ENCODE data around the gene CTSE. TPM values are rescaled to one million over a fixed set of nuclear protein-coding genes. Genes with fewer than 3 reads are reported as not detected.
A peak's percentile ranks its signal among the peaks of the same experiment; 100 is the strongest.

CTSE gene
- total RNA-seq, 1 experiment from 2014 or later, result not detected

GRCh38 chr1:205991237-205991636, 32.5 kb downstream of the CTSE start:
- no peak for DNase-seq (ENCODE audit: low spot score)

DNA sequence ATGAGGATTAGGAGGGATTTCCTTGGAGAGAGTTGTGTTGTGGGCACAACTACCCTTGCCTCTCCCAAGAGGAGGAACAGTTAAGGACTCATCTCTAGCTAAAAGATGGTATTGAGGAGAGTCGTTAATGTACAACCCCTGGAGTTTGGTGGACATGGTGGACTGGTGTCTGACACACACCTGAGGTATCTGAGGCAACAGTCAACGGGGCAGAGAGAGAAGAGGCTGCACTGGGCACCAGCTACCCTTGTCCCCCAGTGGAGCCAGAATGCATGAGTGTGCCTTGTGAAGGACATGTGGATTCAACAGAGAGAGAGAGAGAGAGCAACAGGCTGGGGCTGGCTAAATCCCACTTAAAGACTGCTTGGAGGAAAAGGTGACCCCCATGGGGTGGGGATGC, 33.5 kb downstream of the CTSE start:
- no peak for DNase-seq (ENCODE audit: low spot score)

GRCh38 chr1:205989786-205990185, 33.9 kb downstream of the CTSE start:
- DNase-seq (ENCODE audit: low spot score), result no peak

DNA sequence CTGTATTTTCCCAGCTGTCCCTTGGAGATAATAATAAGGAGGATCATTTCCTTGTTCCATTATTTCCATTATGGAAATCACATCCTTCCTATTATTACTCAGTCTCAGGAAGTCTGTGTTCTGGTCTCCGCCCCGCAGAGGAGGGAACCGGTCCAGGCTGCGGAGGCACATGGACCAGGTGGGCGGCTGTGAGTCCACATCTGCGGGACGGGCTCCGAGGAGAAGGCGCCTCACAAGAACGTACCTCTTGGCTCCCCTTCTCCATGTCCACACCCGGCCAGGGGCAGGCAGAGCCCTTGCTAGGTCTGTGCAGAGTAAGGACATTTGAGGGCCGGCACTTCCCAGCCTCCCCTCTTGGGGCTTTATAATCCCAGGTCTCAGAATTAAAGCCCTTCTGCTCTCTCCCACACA, 35.1 kb downstream of the CTSE start:
- DNase-seq (ENCODE audit: low spot score), result no peak

GRCh38 chr1:205986861-205987260, 36.8 kb downstream of the CTSE start:
- no peak for DNase-seq (ENCODE audit: low spot score)

DNA sequence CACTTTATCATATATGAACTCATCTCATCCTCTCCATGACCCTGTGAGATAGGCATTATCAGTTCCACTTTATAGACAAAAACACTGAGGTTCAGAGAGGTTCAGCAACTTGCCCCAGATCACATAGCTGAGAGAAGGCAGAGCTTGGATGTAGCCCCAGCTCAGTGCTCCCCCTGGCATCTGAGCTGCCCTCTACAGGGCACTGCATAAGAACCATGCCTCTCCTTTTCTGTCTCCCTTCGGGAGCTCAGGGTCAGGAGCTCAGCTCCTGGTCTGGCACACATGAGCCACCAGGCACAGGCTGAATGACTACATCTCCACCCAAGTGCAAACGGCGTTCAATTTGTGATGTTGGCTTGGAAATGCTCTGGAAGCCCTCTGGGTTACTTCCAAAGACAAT, 37.4 kb downstream of the CTSE start:
- no peak for DNase-seq (ENCODE audit: low spot score)

DNA sequence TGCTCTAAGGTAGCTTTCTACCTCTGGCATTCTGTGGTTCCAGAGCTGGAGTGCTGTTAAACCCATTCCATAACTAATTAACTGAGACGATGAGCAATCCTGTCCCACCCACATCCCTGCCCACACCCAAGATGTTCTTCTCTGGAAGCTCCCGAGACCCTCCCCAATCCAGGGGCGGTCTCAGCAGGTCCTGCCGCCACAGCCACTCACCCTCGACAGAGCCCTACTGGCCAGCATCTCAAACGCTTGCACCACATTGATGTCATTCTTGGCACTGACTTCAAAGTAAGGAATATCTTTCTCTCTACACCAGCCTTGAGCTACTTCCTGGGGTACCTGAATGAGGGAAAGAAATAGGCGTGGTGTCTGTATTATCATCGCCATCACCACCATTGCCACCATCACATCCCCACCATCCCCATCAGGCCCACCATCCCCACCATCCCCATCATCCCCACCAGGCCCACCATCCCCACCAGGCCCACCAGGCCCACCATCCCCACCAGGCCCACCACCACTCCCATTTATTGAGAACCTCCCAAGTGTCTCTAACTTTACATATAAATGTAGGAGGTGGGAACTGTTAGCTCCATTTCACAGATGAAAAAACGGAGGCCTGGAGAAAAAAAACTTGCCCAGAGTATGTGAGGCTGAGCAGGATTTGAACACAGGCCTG, 38.2 kb downstream of the CTSE start:
- DNase-seq (ENCODE audit: low spot score), result no peak

DNA sequence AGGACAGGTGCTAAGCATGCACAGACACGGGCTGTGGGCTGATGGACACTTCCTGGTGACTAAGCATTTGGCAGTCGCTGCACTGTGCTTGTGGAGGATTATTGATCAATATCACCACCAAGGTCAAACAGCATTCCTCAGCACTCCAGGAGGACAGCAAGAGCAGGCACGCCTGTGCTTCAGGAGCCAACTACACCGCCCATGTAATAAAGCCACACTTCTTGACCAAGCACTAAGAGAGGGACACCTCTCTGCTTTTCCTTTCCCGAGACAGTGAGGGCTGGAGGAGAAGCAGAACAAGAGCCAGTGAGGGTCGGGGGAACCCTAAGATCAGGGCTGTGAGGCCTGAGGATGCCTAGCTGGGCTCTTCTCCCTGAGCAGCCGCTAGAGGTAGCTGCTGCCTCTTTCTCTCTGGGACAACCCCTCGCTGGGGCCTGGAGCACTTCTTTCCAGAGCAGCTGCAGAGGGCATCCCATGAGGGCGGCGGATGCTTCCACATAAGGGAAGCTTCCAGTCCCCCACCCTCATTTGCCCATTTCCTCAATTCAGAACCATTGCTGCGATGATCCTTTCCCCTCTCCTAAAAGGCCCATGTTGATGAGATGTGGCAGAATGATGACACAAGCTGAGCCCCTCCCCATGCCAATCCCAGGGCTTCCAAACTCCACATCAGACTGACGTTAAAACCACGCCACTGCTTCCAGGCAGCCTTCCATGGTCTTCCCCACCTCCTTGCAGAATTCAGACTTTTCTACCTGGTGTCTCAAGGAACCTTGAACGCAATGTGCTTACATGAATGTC, 39.6 kb downstream of the CTSE start:
- DNase-seq (ENCODE audit: low spot score), result peak; percentile 30

- no peak for DNase-seq (ENCODE audit: low spot score)
Observed at GRCh38 chr1:205981257-205981656, 42.4 kb downstream of the CTSE start.

GRCh38 chr1:205980237-205980870, 43.3 kb downstream of the CTSE start:
- DNase-seq (ENCODE audit: low spot score), result no peak

GRCh38 chr1:205979301-205979700, 44.4 kb downstream of the CTSE start:
- DNase-seq (ENCODE audit: low spot score), result no peak

GRCh38 chr1:205978676-205979075, 45.0 kb downstream of the CTSE start:
- no peak for DNase-seq (ENCODE audit: low spot score)

DNA sequence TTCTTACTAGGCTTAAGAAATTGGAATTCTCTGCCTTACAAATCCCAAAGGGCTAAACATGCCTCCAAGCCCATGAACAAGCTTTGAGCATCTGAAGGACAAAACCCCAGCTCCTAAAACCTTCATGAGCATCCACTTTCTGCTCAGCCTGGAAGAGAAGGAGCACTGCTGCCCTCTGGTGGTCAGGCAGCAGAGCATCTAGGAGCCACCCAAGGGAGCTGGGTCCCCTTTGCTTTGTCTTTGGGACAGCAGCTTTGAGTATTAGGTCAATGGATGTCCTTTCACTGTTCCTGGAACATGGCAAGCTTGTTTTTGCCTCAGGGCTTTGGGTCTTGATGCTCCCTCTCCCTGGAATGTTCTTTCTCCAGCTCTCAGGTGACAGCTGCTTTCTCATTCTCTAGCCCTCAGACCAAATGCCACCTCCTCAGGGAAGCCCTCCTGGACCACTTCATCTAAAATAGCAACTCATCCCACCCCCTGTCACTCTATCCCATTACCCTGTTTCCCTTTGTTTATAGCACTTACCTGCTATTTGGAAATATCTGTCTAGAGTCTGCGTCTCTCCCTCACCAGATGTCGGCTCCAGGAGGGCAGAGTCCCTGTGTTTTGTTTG, 46.2 kb downstream of the CTSE start:
- DNase-seq (ENCODE audit: low spot score), result peak; percentile 74

DNA sequence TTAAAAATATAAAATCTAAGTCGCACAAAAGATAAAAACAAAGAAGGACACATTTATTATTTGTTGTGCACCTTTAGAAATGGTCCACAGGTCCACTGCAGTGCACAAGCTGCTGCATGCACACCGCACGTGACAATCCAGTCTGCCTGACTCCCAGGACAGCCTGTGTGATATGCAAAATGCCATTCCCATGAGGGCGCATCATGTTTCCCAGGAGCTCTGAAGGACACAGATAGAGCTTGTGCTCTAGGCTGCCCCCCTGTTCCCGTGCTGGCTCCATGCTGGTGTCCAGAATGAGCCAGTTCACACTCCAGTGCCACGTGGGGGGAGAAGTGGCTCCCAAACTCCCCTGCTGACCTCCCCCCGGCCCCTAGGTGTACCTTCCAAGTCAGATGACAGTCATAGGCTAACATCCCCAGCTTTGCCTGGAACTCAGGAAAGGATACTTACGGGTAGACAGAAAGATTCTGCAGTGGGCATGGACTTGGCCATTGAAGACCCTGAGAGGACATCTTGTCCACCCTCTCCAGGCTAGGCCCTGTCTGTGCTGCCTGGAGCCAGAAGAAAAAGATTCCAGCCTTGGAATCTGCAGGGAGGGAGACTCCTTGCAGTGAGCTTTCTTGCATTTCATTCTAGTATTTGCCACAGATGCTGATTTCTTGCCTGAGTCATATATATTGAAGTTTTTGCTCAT, 46.8 kb downstream of the CTSE start:
- no peak for DNase-seq (ENCODE audit: low spot score)

DNA sequence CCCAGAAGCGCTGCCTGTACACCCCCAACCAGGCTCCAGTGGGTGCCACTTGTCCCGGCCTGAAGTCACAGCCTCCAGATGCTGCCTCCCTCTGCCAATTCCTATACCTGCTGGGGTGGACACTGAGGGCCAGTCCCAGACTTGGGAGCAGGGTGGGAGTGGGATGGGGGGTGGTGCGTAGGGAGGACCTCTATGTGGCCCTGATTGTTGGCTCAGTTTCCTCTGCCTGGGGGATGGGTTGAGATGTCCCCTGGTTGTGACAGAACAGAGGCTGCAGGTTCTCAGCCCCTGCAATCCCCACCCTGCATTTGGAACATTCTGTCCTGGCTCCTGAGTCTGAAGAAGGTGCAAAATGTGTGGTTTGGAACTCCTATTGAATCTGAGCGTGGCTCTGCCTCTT, 47.7 kb downstream of the CTSE start:
- DNase-seq (ENCODE audit: low spot score), result no peak

GRCh38 chr1:205975387-205975998, 48.2 kb downstream of the CTSE start:
- DNase-seq (ENCODE audit: low spot score), result no peak

GRCh38 chr1:205974712-205975111, 49.0 kb downstream of the CTSE start:
- no peak for DNase-seq (ENCODE audit: low spot score)

DNA sequence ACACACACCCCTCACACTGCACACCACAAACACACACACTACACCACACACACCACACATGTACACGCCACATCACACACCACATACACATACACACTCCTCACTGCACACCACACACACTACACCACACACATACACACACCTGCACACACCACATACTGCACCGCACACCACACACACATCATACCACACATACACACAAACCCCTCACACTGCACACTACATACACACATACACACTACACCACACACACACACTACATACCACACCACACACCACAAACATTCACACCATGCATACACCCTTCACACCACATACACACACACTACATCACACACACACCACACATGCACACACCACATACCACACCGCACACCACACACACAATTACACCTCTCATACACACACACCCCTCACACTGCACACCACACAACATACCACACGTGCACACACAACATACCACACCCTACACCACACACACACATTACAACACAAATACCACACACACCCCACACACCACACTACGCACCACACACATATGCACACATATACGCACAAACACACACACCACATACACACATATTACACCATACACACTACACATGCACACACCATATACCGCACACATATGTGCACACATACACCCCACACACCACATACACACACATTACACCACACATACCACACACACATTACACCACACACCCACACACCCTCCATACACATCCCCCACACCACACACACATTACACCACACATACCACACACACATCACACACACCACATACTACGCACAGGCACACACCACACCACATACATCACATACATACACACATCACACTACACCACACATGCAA, 50.1 kb downstream of the CTSE start:
- DNase-seq (ENCODE audit: low spot score), result no peak

- DNase-seq (ENCODE audit: low spot score), result no peak
Observed at GRCh38 chr1:205972491-205973168, 51.1 kb downstream of the CTSE start.

- no peak for DNase-seq (ENCODE audit: low spot score)
Observed at GRCh38 chr1:205972081-205972480, 51.6 kb downstream of the CTSE start.
